Stimulated activated CD8-positive, alpha-beta memory T cell treated with anti-CD3 and anti-CD28 coated beads, Interleukin-2, amount 100 ng/mL, for 1 hour (primary cell): ENCODE measurements around the gene COX6B2.

Experiments used
- DNase-seq, 2 donors: peaks; one replicate each; pipeline ENCODE4 v3.0.0-alpha.2; 2020; ENCODE audit warnings: low read depth in 2 of 2

Gene COX6B2

DNA sequence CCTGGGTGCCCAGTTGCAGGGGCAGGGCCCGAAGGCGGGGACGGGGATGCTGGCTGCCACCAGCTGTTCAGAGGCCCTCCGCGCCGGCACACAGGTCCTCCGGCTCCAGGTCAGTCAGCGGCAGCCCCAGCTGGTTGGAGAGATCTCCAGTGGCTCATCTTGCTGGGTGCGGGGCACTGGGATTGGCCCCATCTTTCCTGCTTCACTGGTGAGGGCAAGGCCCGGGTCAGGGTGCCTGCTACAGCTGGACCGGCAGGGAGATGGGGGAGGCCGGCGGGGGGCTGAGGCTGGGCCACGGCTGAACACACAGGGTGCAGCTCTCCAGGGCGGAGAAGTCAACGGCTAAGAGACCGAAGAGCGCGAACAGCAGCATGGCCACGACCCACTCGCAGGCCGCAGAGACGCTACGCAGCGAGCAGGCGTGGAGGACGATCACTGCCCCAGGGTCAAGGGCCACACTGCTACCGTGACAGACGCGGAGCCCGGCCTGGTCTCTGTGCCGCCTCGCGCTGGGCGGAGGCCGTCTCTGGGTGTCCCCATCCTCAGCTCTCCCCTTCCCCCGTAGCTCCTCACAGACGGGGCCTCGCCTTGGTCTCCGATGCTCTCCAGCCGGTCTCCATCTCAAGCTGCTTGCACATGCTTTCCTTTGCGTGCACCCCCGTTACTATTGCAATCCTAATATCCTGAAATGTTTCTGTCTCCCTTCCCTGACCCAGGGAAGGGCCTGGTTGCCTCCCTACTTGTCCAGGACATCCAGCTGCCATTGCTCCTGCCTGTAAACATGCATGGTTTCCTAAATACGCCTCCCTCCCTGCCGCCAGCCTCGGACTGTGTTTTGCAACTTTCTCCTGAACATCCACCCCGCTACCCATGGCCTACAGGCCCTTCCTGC, 41.7 kb downstream of the COX6B2 start:
- DNase-seq, result no peak

GRCh38 chr19:55311797-55312196, 42.7 kb downstream of the COX6B2 start:
- DNase-seq, result no peak

DNA sequence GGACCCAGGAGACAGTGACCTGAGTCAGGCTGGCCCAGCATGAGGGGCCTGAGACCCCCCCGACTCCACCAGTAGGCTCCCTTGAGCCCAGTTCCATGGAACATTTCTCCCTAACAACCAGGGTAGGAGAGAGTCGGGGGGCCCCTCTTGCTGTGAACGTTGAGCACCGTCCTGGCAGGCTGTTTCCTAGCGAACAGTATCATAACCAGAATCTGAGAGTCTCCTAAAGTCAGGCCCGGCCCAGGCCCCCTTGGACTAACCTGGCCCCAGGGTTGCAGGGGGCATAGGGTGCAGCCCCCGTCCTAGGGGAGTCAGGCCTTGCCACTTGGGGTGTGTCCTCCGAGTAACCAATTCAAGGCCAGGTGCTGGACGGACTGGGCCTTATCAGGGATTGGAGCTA, 43.1 kb downstream of the COX6B2 start:
- no peak for DNase-seq

DNA sequence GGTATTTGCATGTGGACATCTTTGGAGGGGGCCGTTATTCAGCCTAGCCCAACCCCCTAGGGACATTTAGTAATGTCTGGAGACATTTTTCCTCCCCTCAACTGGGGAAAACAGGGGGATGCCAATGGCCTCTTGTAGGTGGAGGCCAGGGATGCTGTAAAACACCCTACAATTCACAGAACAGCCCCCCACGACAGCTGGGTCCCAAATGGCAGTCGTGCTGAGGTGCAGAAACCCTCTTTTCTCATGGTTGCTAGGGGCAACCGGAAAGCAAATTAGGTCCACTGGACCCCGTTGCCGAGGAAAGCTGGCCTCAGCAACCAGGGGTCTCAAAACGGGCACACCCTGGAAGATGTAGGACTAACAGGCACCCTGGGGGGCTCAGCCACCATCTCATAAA, 44.0 kb downstream of the COX6B2 start:
- no peak for DNase-seq

- no peak for DNase-seq
These were observed 45.1 kb downstream of the COX6B2 start for GRCh38 chr19:55309448-55309847.

DNA sequence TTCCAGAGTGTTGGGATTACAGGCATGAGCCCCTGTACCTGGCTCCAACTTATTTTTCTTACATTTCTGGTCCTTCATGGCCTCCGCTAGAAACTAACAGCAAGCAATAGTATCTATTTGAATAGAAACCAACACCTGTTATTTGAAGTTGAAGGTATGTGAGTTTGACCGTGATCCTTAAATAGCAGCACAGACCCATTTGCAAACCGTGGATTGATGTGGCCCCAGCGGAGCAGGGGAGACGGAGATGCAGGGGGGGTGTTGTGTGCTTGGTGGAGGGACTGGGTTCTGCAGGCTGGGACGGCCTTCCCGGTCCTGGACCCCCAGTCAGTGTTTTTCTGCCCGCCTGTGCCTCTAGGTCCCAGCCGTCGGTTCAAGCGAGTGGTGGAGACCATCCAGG, 46.2 kb downstream of the COX6B2 start:
- DNase-seq, result no peak

GRCh38 chr19:55306712-55307111, 47.8 kb downstream of the COX6B2 start:
- DNase-seq, result no peak

DNA sequence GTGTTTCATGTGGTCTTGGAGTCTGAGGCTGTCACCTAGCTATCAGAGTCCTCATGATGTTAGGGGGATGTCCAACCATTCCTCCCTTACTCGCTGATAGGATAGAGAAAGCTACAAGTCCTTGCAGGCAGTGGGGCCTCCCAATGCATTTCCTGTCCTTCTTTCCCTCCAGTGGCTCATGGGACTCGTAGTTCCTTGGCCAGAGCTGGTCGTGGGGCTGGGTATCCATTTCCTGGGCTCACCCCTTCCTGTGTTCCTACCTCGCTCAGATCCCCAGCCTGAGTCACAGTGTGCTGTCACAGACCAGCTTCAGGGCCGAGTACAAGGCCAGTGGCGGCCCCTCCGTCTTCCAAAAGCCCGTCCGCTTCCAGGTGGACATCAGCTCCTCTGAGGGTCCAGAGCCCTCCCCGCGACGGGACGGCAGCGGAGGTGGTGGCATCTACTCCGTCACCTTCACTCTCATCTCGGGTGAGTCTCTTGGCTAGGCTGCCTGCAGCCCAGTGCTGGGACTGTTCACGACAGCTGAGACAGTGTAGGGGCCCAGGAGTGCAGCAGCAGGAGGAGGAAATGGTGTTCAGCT, 48.4 kb downstream of the COX6B2 start:
- DNase-seq, result no peak

DNA sequence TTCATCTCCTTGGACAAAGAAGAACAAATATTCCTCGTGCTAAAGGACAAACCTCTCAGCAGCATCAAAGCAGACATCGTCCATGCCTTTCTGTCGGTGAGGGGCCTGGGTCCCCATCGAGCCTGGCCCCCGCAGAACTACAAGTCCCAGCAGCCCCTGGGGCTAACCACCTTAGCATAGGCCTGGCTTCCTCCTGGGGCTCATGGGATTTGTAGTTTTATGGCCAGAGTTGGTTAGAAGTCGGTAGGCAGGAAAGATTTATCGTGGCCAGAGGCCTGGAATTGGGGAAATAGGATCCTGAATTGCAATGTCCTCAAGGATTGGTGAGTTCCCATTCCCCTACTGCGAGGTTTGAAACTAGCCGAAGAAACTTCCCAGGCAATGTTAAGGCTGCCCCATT, 49.0 kb downstream of the COX6B2 start:
- DNase-seq, result peak in 1 of 2 donors; percentile 17

GRCh38 chr19:55304980-55305379, 49.5 kb downstream of the COX6B2 start:
- DNase-seq, result no peak

GRCh38 chr19:55304279-55304978, 50.1 kb downstream of the COX6B2 start:
- DNase-seq, result no peak

DNA sequence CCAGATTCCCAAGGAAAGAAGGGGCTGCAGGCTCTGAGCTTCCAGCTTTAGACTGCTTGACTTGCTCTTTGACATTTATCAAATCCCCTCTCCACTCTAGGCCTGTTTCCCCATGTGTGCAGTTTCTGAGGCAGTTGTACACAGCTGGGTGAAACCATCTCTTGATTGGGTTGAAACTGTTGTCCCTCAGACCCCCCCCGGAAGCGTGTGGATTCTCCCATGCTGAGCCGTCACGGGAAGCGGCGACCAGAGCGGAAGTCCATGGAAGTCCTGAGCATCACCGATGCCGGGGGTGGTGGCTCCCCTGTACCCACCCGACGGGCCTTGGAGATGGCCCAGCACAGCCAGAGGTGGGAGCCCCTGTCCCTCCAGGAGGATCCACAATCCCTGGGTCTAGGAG, 51.0 kb downstream of the COX6B2 start:
- no peak for DNase-seq

- DNase-seq, result no peak
These were observed 52.2 kb downstream of the COX6B2 start for GRCh38 chr19:55302318-55302703.

GRCh38 chr19:55301459-55302317, 52.8 kb downstream of the COX6B2 start:
- DNase-seq, result peak; percentile 92 to 93

GRCh38 chr19:55300886-55301458, 53.5 kb downstream of the COX6B2 start:
- no peak for DNase-seq

GRCh38 chr19:55299991-55300390, 54.5 kb downstream of the COX6B2 start:
- DNase-seq, result no peak
